Epithelial cell of proximal tubule (primary cell): Measurements from ENCODE around the gene PTPDC1. TPM values are rescaled to one million over a fixed set of nuclear protein-coding genes. Genes with fewer than 3 reads are reported as not detected.

Experiments
- DNase-seq: peaks from one replicate; pipeline ENCODE4 v3.0.0-alpha.2; 2011; ENCODE audit warnings: low read depth
- H3K4me3 ChIP-seq: 2 replicates; pipeline ENCODE4 v1.5.1; 2011; ENCODE audit warnings: low read depth, mild to moderate bottlenecking, low read length
- CTCF ChIP-seq: conservative IDR thresholded peaks from 2 replicates; pipeline ENCODE4 v1.5.1; 2012; ENCODE audit warnings: low read depth, mild to moderate bottlenecking, low read length
- total RNA-seq: library from RNA; depleted of rRNA; stranded (reverse); fragments of >200 nt; gene quantifications from 2 replicates; pipeline ENCODE4 v1.2.3, GENCODE V29; 2015

The PTPDC1 gene
- total RNA-seq, 1 donor from 2014 or later: 7.8 TPM

DNA sequence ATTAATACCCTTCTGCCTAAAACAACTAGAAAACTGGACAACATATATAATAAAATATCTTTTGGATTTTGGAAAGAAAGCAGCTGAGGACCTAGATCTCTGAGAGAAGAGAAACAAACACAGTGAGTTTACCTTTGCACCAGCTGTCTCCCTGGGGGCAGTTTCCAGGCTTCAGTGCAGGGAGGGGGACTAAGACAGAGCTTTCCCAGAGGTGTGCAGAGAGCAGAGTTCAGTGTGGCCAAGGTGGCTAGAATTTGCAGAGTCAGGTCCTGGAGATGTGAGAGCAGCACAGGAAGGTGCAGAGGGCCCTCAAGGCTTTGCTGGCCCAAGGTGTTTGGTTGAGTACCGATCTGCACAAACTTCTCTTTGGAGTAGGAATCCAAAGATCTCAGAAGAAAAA lies 26.3 kb upstream of the PTPDC1 start:
- DNase-seq: no peak
- no peak for TF ChIP-seq CTCF
- H3K4me3 ChIP-seq: no peak overlapping the region

DNA sequence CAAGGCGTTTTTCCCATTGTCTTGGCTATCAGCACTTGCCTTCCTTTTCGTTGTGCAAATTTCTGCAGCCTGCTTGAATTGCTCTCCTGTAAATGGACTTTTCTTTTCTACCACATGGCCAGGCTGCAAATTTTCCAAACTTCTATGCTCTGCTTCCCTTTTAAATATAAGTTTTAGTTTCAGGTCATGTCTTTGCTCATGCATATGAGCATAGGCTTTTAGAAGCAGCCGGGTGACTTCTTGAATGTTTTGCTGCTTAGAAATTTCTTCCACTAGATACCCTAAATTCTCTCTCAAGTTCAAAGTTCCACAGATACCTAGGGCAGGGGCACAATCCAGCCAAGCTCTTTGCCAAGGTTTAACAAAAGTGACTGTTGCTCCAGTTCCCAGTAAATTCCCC lies 22.4 kb upstream of the PTPDC1 start:
- H3K4me3 ChIP-seq: no peak overlapping the region
- no peak for TF ChIP-seq CTCF
- no peak for DNase-seq

DNA sequence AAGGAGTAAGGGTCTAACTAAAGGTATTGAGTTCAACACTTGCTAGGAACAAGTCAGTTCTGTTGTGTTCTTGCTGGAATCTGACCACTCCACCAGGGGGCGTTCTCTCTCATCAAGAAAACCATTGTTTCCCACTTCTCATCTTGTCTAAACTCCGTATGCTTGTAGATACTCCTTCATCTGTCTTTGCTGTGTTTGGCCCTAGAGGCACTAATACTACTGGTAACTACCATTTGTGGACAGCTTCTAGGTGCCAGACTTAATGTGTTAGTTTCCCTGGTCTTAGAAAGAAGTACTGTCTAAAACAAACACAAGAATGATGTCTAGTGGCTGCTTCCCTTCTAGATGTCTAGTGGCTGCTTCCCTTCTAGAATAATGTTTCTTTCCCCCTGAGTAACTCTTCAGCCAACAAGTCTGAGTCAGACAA lies 18.7 kb upstream of the PTPDC1 start:
- DNase-seq: peak; percentile 71
- no peak overlapping the region for H3K4me3 ChIP-seq
- TF ChIP-seq CTCF: peak; percentile 88

GRCh38 chr9:94068257-94068656 lies 16.0 kb upstream of the PTPDC1 start:
- H3K4me3 ChIP-seq: no peak overlapping the region
- TF ChIP-seq CTCF: no peak
- no peak for DNase-seq

DNA sequence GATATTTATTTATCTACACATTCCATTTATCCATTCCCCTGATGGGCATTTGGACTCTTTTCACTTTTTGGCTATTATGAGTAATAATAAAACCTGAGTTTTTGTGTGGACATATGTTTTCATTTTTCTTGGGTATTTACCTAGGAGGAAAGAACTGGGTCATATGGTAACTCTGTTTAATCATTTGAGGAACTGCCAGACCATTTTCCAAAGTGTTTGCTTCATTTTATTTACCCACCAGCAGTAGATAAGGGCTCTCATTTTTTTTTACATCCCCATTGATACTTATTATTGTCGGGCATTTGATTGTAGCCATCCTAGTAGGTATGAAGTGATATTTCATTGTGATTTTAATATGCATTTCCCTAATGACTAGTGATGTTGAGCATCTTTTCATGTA lies 7.7 kb upstream of the PTPDC1 start:
- TF ChIP-seq CTCF: no peak
- no peak overlapping the region for H3K4me3 ChIP-seq
- DNase-seq: no peak

DNA sequence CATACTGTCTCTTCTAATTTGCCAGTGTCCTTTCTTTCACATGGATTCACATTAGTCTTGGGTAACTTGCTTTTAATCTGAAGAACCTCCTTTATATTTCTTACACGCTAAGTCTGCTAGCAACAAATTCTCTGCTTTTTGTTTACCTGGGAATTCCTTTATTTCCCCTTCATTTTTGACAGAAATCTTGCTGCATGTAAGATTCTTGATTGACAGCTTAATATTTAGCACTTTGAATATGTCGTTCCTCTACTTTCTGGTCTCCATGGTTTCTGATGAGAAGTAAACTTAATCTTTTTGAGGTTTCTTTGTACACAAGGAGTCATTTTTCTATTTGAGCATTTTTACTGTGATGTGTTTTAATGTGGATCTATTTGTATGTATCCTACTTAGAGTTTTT lies 6.2 kb upstream of the PTPDC1 start:
- DNase-seq: no peak
- no peak for TF ChIP-seq CTCF
- no peak overlapping the region for H3K4me3 ChIP-seq

- TF ChIP-seq CTCF: no peak
These were observed 5.0 kb upstream of the PTPDC1 start for GRCh38 chr9:94079236-94079635.

More at GRCh38 chr9:94079236-94079635, 5.0 kb upstream of the PTPDC1 start:
- no peak overlapping the region for H3K4me3 ChIP-seq
- DNase-seq: no peak
